Neuronal stem cell (in vitro differentiated cells): Measurements from ENCODE around the gene CRYBG3.

Experiments
- DNase-seq: peaks from one replicate; pipeline ENCODE4 v3.0.0-alpha.2; 2013; ENCODE audit warnings: low spot score
- H2AFZ ChIP-seq: one replicate; pipeline ENCODE4 v1.6.1; 2013; ENCODE audit warnings: mild to moderate bottlenecking, low read length, inconsistent platforms
- H2AK5ac ChIP-seq: 2 replicates; pipeline ENCODE4 v1.6.1; 2013; ENCODE audit warnings: low read depth, mild to moderate bottlenecking, inconsistent platforms, low read length, moderate library complexity, mixed read lengths
- H2BK120ac ChIP-seq: 2 replicates; pipeline ENCODE4 v1.6.1; 2013; ENCODE audit warnings: low read depth, mild to moderate bottlenecking, inconsistent platforms, low read length, moderate library complexity, mixed read lengths
- H2BK12ac ChIP-seq: one replicate; pipeline ENCODE4 v1.6.1; 2013; ENCODE audit warnings: low read length, inconsistent platforms
- H2BK15ac ChIP-seq: 2 replicates; pipeline ENCODE4 v1.6.1; 2013; ENCODE audit warnings: mild to moderate bottlenecking, low read length, inconsistent platforms, mixed read lengths
- H2BK5ac ChIP-seq: one replicate; pipeline ENCODE4 v1.6.1; 2013; ENCODE audit warnings: inconsistent platforms, mild to moderate bottlenecking, low read length, moderate library complexity
- H3K14ac ChIP-seq: one replicate; pipeline ENCODE4 v1.6.1; 2013; ENCODE audit warnings: low read length, inconsistent platforms
- H3K18ac ChIP-seq: 2 replicates; pipeline ENCODE4 v1.6.1; 2013; ENCODE audit warnings: low read length, inconsistent platforms
- H3K23ac ChIP-seq: 2 replicates; pipeline ENCODE4 v1.6.1; 2013; ENCODE audit warnings: low read depth, mild to moderate bottlenecking, mixed read lengths, low read length, inconsistent platforms; ENCODE audit not compliant: poor library complexity
- H3K27ac ChIP-seq: replicated peaks from 3 replicates; pipeline ENCODE4 v1.5.1; 2013; ENCODE audit warnings: low read length, inconsistent platforms
- H3K27me3 ChIP-seq, 3 experiments: 2 replicates each; pipeline ENCODE4 v1.6.1; 2013; ENCODE audit warnings: low read length in 3 of 3, mild to moderate bottlenecking in 2 of 3, inconsistent platforms in 1 of 3, low read depth in 1 of 3, mixed read lengths in 1 of 3, moderate library complexity in 1 of 3; ENCODE audit not compliant: control insufficient read depth in 3 of 3, insufficient read depth in 3 of 3
- H3K36me3 ChIP-seq, 2 donors: replicated peaks in 1 of 2; 2 replicates each; pipeline ENCODE4 v1.6.1; 2013; ENCODE audit warnings: low read length in 2 of 2; ENCODE audit not compliant: control insufficient read depth in 2 of 2, insufficient read depth in 2 of 2
- H3K4ac ChIP-seq: 2 replicates; pipeline ENCODE4 v1.6.1; 2013; ENCODE audit warnings: inconsistent platforms, mild to moderate bottlenecking, low read length, moderate library complexity
- H3K4me1 ChIP-seq, 2 donors: 1 replicate in 1 of 2; 2 replicates in 1 of 2; pipeline ENCODE4 v1.6.1; 2013; ENCODE audit warnings: low read length in 2 of 2, low read depth in 1 of 2; ENCODE audit not compliant: control insufficient read depth in 2 of 2, insufficient read depth in 1 of 2
- H3K4me2 ChIP-seq: one replicate; pipeline ENCODE4 v1.6.1; 2013; ENCODE audit warnings: mild to moderate bottlenecking, low read length, inconsistent platforms; ENCODE audit not compliant: insufficient read depth, poor library complexity, severe bottlenecking
- H3K4me3 ChIP-seq, 2 donors: 2 replicates each; pipeline ENCODE4 v1.5.1; 2013; ENCODE audit warnings: low read length in 2 of 2, mild to moderate bottlenecking in 2 of 2, inconsistent platforms in 1 of 2, moderate library complexity in 1 of 2
- H3K79me1 ChIP-seq: one replicate; pipeline ENCODE4 v1.6.1; 2013; ENCODE audit warnings: low read depth, mild to moderate bottlenecking, inconsistent platforms, low read length, moderate library complexity
- H3K9ac ChIP-seq: one replicate; pipeline ENCODE4 v1.6.1; 2013; ENCODE audit warnings: mild to moderate bottlenecking, low read depth, low read length, inconsistent platforms; ENCODE audit not compliant: poor library complexity
- H3K9me3 ChIP-seq, 2 donors: replicated peaks in 1 of 2; 2 replicates each; pipeline versions ENCODE3 to v1.6.1; 2013; ENCODE audit warnings: low read length in 2 of 2, mild to moderate bottlenecking in 2 of 2, inconsistent platforms in 1 of 2, low read depth in 1 of 2, mixed read lengths in 1 of 2, moderate library complexity in 1 of 2; ENCODE audit not compliant: control insufficient read depth in 2 of 2, insufficient read depth in 1 of 2
- H4K8ac ChIP-seq: one replicate; pipeline ENCODE4 v1.6.1; 2013; ENCODE audit warnings: low read depth, mild to moderate bottlenecking, inconsistent platforms, low read length, moderate library complexity
- H4K91ac ChIP-seq: one replicate; pipeline ENCODE4 v1.6.1; 2013; ENCODE audit warnings: low read length, low read depth, mild to moderate bottlenecking, inconsistent platforms; ENCODE audit not compliant: poor library complexity
- WGBS, 2 donors: extraction: QIAGEN DNeasy Blood & Tissue Kit; methylation state at CpG; one replicate each; pipeline ENCODE4 v1.1.7; 2013; ENCODE audit warnings: missing lambda C conversion rate in 2 of 2, mixed read lengths in 1 of 2; ENCODE audit not compliant: insufficient read length in 2 of 2, insufficient replicate concordance in 1 of 2; ENCODE audit errors: extremely low coverage in 2 of 2; 5-methylcytosine and 5-hydroxymethylcytosine counted together

CRYBG3 gene

GRCh38 chr3:97917813-97918536, 96.2 kb downstream of the CRYBG3 start:
- H2BK120ac ChIP-seq = no peak overlapping the region
- H2BK12ac ChIP-seq = no peak overlapping the region
- no peak overlapping the region for H3K18ac ChIP-seq
- no peaks in the 10 kb centered on the region for H3K9me3 ChIP-seq
- no peak overlapping the region for H2AK5ac ChIP-seq
- H3K4ac ChIP-seq = no peak overlapping the region
- H2BK5ac ChIP-seq = no peak overlapping the region
- WGBS, 2 donors = no CpG with 5 or more reads among the region's 3 CpGs
- H3K9ac ChIP-seq = no peak overlapping the region
- no peak overlapping the region for H2AFZ ChIP-seq
- H3K4me1 ChIP-seq = no peaks in the 10 kb centered on the region
- no peak overlapping the region for H4K8ac ChIP-seq
- no peak for DNase-seq
- no peak overlapping the region for H3K4me2 ChIP-seq
- H3K23ac ChIP-seq = no peak overlapping the region
- no peaks in the 10 kb centered on the region for H3K79me1 ChIP-seq
- no peak overlapping the region for H4K91ac ChIP-seq
- no peak overlapping the region for H3K4me3 ChIP-seq
- no peaks in the 10 kb centered on the region for H3K27me3 ChIP-seq
- peaks cover 0 to 20% of the 10 kb centered on the region in 2 donors for H3K36me3 ChIP-seq
- no peak overlapping the region for H3K14ac ChIP-seq
- H3K27ac ChIP-seq = no peak overlapping the region
- no peak overlapping the region for H2BK15ac ChIP-seq

- H3K4me3 ChIP-seq = no peak overlapping the region
- H3K4ac ChIP-seq = no peak overlapping the region
- no peaks in the 10 kb centered on the region for H3K9me3 ChIP-seq
- no peak overlapping the region for H2BK15ac ChIP-seq
- H3K27me3 ChIP-seq = no peaks in the 10 kb centered on the region
- no peak overlapping the region for H2AK5ac ChIP-seq
- no peak overlapping the region for H3K9ac ChIP-seq
- no peak overlapping the region for H3K4me2 ChIP-seq
- H2BK5ac ChIP-seq = no peak overlapping the region
- no peak overlapping the region for H3K27ac ChIP-seq
- H3K4me1 ChIP-seq = no peaks in the 10 kb centered on the region
- no peak overlapping the region for H3K14ac ChIP-seq
- no peak overlapping the region for H3K23ac ChIP-seq
- no peak overlapping the region for H4K8ac ChIP-seq
- H4K91ac ChIP-seq = no peak overlapping the region
- H2BK120ac ChIP-seq = no peak overlapping the region
- H2BK12ac ChIP-seq = no peak overlapping the region
- H3K79me1 ChIP-seq = no peaks in the 10 kb centered on the region
- H2AFZ ChIP-seq = no peak overlapping the region
- DNase-seq = no peak
- H3K18ac ChIP-seq = no peak overlapping the region
- H3K36me3 ChIP-seq = peaks cover 0 to 6% of the 10 kb centered on the region in 2 donors
Measured at GRCh38 chr3:97927704-97928103, 105.9 kb downstream of the CRYBG3 start.

GRCh38 chr3:97928986-97929385, 107.2 kb downstream of the CRYBG3 start:
- H3K36me3 ChIP-seq = peaks cover 0 to 13% of the 10 kb centered on the region in 2 donors
- no peak overlapping the region for H4K91ac ChIP-seq
- H3K4me2 ChIP-seq = no peak overlapping the region
- WGBS, 2 donors = no CpG with 5 or more reads among the region's 4 CpGs
- no peaks in the 10 kb centered on the region for H3K4me1 ChIP-seq
- no peak overlapping the region for H3K4ac ChIP-seq
- no peak overlapping the region for H3K23ac ChIP-seq
- H3K27ac ChIP-seq = no peak overlapping the region
- no peak overlapping the region for H2AFZ ChIP-seq
- no peak overlapping the region for H4K8ac ChIP-seq
- H2BK15ac ChIP-seq = no peak overlapping the region
- DNase-seq = no peak
- no peaks in the 10 kb centered on the region for H3K79me1 ChIP-seq
- no peak overlapping the region for H3K4me3 ChIP-seq
- no peak overlapping the region for H2AK5ac ChIP-seq
- no peak overlapping the region for H3K9ac ChIP-seq
- no peak overlapping the region for H2BK12ac ChIP-seq
- H3K14ac ChIP-seq = no peak overlapping the region
- H2BK120ac ChIP-seq = no peak overlapping the region
- no peaks in the 10 kb centered on the region for H3K27me3 ChIP-seq
- H3K18ac ChIP-seq = no peak overlapping the region
- no peak overlapping the region for H2BK5ac ChIP-seq
- H3K9me3 ChIP-seq = no peaks in the 10 kb centered on the region

GRCh38 chr3:97930018-97930417, 108.2 kb downstream of the CRYBG3 start:
- H3K9me3 ChIP-seq = no peaks in the 10 kb centered on the region
- H3K4ac ChIP-seq = no peak overlapping the region
- H3K79me1 ChIP-seq = no peaks in the 10 kb centered on the region
- H2AK5ac ChIP-seq = no peak overlapping the region
- no peak overlapping the region for H3K4me3 ChIP-seq
- no peak overlapping the region for H3K18ac ChIP-seq
- H3K27ac ChIP-seq = no peak overlapping the region
- no peak overlapping the region for H3K9ac ChIP-seq
- no peaks in the 10 kb centered on the region for H3K4me1 ChIP-seq
- no peak overlapping the region for H3K23ac ChIP-seq
- no peak overlapping the region for H2BK15ac ChIP-seq
- no peaks in the 10 kb centered on the region for H3K27me3 ChIP-seq
- H2AFZ ChIP-seq = no peak overlapping the region
- no peak overlapping the region for H3K4me2 ChIP-seq
- no peak overlapping the region for H2BK120ac ChIP-seq
- H3K36me3 ChIP-seq = peaks cover 0 to 22% of the 10 kb centered on the region in 2 donors
- H4K91ac ChIP-seq = no peak overlapping the region
- no peak overlapping the region for H2BK5ac ChIP-seq
- H2BK12ac ChIP-seq = no peak overlapping the region
- no peak for DNase-seq
- no peak overlapping the region for H4K8ac ChIP-seq
- no peak overlapping the region for H3K14ac ChIP-seq
